Neural cell (in vitro differentiated cells): ENCODE data around the gene ADI1. TPM values are rescaled to one million over a fixed set of nuclear protein-coding genes. Genes with fewer than 3 reads are reported as not detected.

Experiments used
- H2AFZ ChIP-seq: fragments of 200-600, 300-800 bp; sonication (generic), shearing (Covaris generic); 2 replicates; pipeline ENCODE4 v1.6.0; 2014; ENCODE audit warnings: low read depth, mild to moderate bottlenecking, antibody characterized with exemption, low read length, moderate library complexity
- H3F3A ChIP-seq: fragments of 200-600 bp; shearing (Covaris generic); 2 replicates; pipeline ENCODE4 v1.6.1; 2016; ENCODE audit warnings: mild to moderate bottlenecking, moderate library complexity, mixed read lengths, antibody characterized with exemption, low read length; ENCODE audit not compliant: insufficient read depth, poor library complexity, severe bottlenecking
- H3K27ac ChIP-seq: fragments of 200-600, 300-800 bp; sonication (generic), shearing (Covaris generic); 2 replicates; pipeline ENCODE4 v1.5.1; 2014; ENCODE audit warnings: mild to moderate bottlenecking, low read length, moderate library complexity
- H3K27me3 ChIP-seq: fragments of 300-800, 200-600 bp; sonication (generic), shearing (Covaris generic); 2 replicates; pipeline ENCODE4 v1.6.0; 2014; ENCODE audit warnings: mild to moderate bottlenecking, low read depth, low read length, moderate library complexity; ENCODE audit not compliant: insufficient read depth
- H3K36me3 ChIP-seq: fragments of 300-800, 200-600 bp; sonication (generic), shearing (Covaris generic); 2 replicates; pipeline ENCODE4 v1.5.1; 2014; ENCODE audit warnings: mild to moderate bottlenecking, antibody characterized with exemption, low read length, moderate library complexity; ENCODE audit not compliant: insufficient read depth
- H3K4me2 ChIP-seq: fragments of 300-800, 200-600 bp; sonication (generic), shearing (Covaris generic); 2 replicates; pipeline ENCODE4 v1.6.0; 2014; ENCODE audit warnings: mild to moderate bottlenecking, low read length
- H3K4me3 ChIP-seq: fragments of 300-800, 200-600 bp; sonication (generic), shearing (Covaris generic); 2 replicates; pipeline ENCODE4 v1.5.1; 2014; ENCODE audit warnings: mild to moderate bottlenecking, low read length, moderate library complexity
- H3K79me2 ChIP-seq: fragments of 200-600 bp; shearing (Covaris generic); replicated peaks from 2 replicates; pipeline ENCODE4 v1.6.0; 2014; ENCODE audit warnings: mild to moderate bottlenecking, low read length, moderate library complexity; ENCODE audit not compliant: insufficient read depth
- H3K9ac ChIP-seq: fragments of 300-800, 200-600 bp; sonication (generic), shearing (Covaris generic); 2 replicates; pipeline ENCODE4 v1.6.1; 2016; ENCODE audit warnings: mild to moderate bottlenecking, low read length, mixed read lengths
- H3K9me2 ChIP-seq: fragments of 200-600 bp; shearing (Covaris generic); 2 replicates; pipeline ENCODE4 v1.6.1; 2016; ENCODE audit warnings: mild to moderate bottlenecking, low read length, mixed read lengths; ENCODE audit not compliant: insufficient read depth
- H3K9me3 ChIP-seq: fragments of 200-600, 300-800 bp; sonication (generic), shearing (Covaris generic); 2 replicates; pipeline ENCODE4 v1.6.1; 2016; ENCODE audit warnings: mild to moderate bottlenecking, mixed run types, low read length, moderate library complexity, mixed read lengths
- H4K20me1 ChIP-seq: fragments of 200-600 bp; shearing (Covaris generic); 2 replicates; pipeline ENCODE4 v1.6.1; 2016; ENCODE audit warnings: mild to moderate bottlenecking, mixed run types; ENCODE audit not compliant: insufficient read depth
- CTCF ChIP-seq: fragments of 450-650 bp; IDR thresholded peaks from 2 replicates; pipeline ENCODE4 v1.5.1; 2014; ENCODE audit warnings: antibody characterized with exemption, mild to moderate bottlenecking, moderate library complexity; ENCODE audit not compliant: poor library complexity, severe bottlenecking
- EP300 ChIP-seq: fragments of 450-650 bp; conservative IDR thresholded peaks from 2 replicates; pipeline ENCODE4 v1.6.1; 2014; ENCODE audit warnings: antibody characterized with exemption, mild to moderate bottlenecking, moderate library complexity; ENCODE audit not compliant: poor library complexity, severe bottlenecking
- EZH2 ChIP-seq: fragments of 200-600, 300-800 bp; shearing (Covaris generic), sonication (generic); IDR thresholded peaks from 2 replicates; pipeline ENCODE4 v1.6.1; 2014; ENCODE audit warnings: antibody characterized with exemption, low read length, borderline replicate concordance, mild to moderate bottlenecking; ENCODE audit not compliant: insufficient read depth, poor library complexity, severe bottlenecking
- MXI1 ChIP-seq: fragments of 450-650 bp; conservative IDR thresholded peaks from 2 replicates; pipeline ENCODE4 v1.6.1; 2014; ENCODE audit warnings: antibody characterized with exemption, mild to moderate bottlenecking; ENCODE audit not compliant: poor library complexity, severe bottlenecking
- POLR2AphosphoS5 ChIP-seq: IDR thresholded peaks from 2 replicates; pipeline ENCODE4 v1.6.1; 2012
- RAD21 ChIP-seq: fragments of 450-650 bp; conservative IDR thresholded peaks from 2 replicates; pipeline ENCODE4 v1.6.1; 2014; ENCODE audit warnings: antibody characterized with exemption, mild to moderate bottlenecking, moderate library complexity
- SMC3 ChIP-seq: fragments of 450-650 bp; conservative IDR thresholded peaks from 2 replicates; pipeline ENCODE4 v1.6.1; 2014; ENCODE audit warnings: antibody characterized with exemption, mild to moderate bottlenecking, moderate library complexity; ENCODE audit not compliant: poor library complexity
- TAF1 ChIP-seq: IDR thresholded peaks from 2 replicates; pipeline ENCODE4 v1.6.1; 2012; ENCODE audit warnings: low read depth
- polyA plus RNA-seq: library from polyadenylated mRNA; depleted of rRNA; stranded (reverse); fragments of >200 nt; gene quantifications from 2 replicates; pipeline ENCODE4 v1.2.3, GENCODE V29; 2014
- TF ChIP-seq, protein P1 (sequence below): IDR thresholded peaks from 2 replicates; pipeline ENCODE4 v1.6.1; 2012; ENCODE audit warnings: borderline replicate concordance

The ADI1 gene
- polyA plus RNA-seq, 1 donor from 2014 or later: 23.9 TPM

DNA sequence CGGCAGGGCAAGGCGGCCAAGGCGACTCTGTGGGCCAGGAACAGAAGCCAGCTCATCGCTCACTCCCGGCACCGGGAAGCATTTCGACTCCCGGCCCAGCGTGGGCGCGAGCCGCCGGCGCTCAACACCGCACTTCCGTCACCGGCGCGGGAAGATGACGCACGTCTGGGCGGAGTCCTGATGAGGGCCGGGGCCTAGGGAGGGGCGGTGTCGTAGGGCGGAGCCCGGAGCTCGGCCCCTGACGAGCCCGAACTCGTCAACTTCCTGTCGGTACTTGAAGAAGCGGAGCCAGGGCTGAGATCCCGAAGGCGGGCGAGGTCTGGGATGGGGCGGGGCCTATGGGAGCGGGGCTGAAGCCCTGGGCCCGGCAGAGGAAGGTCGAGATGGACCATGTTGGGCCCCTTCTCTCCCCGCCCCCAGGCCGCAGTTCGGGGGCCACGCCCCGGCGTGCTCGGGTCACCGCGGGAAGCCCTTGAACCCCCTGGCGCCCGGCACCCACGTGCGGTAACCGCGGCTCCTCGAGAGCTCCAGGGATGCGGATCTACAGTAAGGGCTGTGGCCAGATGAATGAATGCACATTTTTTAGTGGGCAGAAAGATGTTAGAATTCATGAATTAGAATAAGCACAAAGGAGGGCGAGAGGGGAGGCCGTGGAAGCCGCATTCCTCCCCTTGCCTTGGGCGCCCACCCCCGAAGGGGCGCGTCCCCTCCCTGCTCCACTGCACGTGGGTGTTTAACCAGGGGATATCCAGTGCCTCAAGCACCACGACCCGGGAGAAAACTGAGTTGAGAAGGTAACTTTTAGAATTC lies 39.1 kb upstream of the ADI1 start, which contains the start of gene RNASEH1:
Gene RNASEH1 (minus strand): TSS at position 129 of the 810 bp plus-strand sequence. CDS start 73 bp downstream, at position 56.
- Histone ChIP-seq H3K36me3 (no peaks in the 10 kb centered on the region), H3K9ac (peak within 1 kb of the TSS; percentile 87), H3K9me2 (no peaks in the 10 kb centered on the region), H3K4me2 (peak within 1 kb of the TSS; percentile 96), H3K4me3 (peak within 1 kb of the TSS; percentile 98), H4K20me1 (no peaks in the 10 kb centered on the region), H3K9me3 (no peaks in the 10 kb centered on the region), H3K27ac (peak within 1 kb of the TSS; percentile 77), H3K79me2 (peaks cover 22% of the 10 kb centered on the region), H2AFZ (peak within 1 kb of the TSS; percentile 94), H3K27me3 (no peaks in the 10 kb centered on the region), H3F3A (no peaks in the 10 kb centered on the region)
- peak; percentile 37 for TF ChIP-seq RAD21
- TF ChIP-seq, protein P1, sequence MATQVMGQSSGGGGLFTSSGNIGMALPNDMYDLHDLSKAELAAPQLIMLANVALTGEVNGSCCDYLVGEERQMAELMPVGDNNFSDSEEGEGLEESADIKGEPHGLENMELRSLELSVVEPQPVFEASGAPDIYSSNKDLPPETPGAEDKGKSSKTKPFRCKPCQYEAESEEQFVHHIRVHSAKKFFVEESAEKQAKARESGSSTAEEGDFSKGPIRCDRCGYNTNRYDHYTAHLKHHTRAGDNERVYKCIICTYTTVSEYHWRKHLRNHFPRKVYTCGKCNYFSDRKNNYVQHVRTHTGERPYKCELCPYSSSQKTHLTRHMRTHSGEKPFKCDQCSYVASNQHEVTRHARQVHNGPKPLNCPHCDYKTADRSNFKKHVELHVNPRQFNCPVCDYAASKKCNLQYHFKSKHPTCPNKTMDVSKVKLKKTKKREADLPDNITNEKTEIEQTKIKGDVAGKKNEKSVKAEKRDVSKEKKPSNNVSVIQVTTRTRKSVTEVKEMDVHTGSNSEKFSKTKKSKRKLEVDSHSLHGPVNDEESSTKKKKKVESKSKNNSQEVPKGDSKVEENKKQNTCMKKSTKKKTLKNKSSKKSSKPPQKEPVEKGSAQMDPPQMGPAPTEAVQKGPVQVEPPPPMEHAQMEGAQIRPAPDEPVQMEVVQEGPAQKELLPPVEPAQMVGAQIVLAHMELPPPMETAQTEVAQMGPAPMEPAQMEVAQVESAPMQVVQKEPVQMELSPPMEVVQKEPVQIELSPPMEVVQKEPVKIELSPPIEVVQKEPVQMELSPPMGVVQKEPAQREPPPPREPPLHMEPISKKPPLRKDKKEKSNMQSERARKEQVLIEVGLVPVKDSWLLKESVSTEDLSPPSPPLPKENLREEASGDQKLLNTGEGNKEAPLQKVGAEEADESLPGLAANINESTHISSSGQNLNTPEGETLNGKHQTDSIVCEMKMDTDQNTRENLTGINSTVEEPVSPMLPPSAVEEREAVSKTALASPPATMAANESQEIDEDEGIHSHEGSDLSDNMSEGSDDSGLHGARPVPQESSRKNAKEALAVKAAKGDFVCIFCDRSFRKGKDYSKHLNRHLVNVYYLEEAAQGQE: peak; percentile 73
- peak; percentile 98 for TF ChIP-seq MXI1
- TF ChIP-seq SMC3: peak; percentile 41
- peak; percentile 86 for TF ChIP-seq TAF1
- TF ChIP-seq POLR2AphosphoS5: peak; percentile 94
- TF ChIP-seq EP300: peak; percentile 69
- TF ChIP-seq EZH2: no peak
- peak; percentile 15 for TF ChIP-seq CTCF

DNA sequence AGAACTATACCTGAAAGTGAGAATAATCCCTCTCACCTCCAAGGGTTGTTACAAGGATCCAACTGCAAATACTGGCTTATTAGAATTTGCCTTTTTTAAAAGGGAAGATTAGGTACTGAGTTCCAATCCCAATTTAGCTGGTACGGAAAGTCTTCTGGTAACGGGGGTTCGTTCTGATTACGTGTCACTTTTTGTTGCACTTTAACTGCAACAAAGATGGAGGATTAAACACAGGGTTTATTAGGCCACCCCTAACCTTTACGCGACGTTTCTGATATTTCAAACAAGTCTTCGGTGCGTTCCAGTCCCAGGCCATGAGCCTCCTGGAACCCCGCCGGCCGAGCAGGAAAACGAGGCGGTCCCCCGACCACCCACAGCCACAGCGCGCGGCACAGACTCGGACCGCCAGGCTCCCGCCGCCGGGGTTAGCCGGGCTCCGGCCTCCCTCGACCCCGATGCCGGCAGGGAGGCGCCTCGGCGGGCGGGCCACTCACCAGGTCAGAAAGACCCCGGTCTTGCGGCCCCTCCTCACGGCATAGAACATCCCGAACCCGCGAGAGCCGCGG lies 38.4 kb upstream of the ADI1 start:
- peak overlapping the region; percentile 87 for H3K9ac ChIP-seq
- H3K4me3 ChIP-seq: peak overlapping the region; percentile 98
- H3K27me3 ChIP-seq: no peaks in the 10 kb centered on the region
- H3K9me2 ChIP-seq: no peaks in the 10 kb centered on the region
- TF ChIP-seq EZH2: no peak
- no peak for TF ChIP-seq SMC3
- TF ChIP-seq, protein P1: no peak
- TF ChIP-seq RAD21: no peak
- TF ChIP-seq CTCF: no peak
- TF ChIP-seq EP300: no peak
- no peak for TF ChIP-seq POLR2AphosphoS5
- TF ChIP-seq TAF1: no peak
- TF ChIP-seq MXI1: no peak
- H3K9me3 ChIP-seq: no peaks in the 10 kb centered on the region
- H2AFZ ChIP-seq: peak overlapping the region; percentile 49
- peak overlapping the region; percentile 96 for H3K4me2 ChIP-seq
- peak overlapping the region; percentile 77 for H3K27ac ChIP-seq
- no peaks in the 10 kb centered on the region for H3F3A ChIP-seq
- H4K20me1 ChIP-seq: no peaks in the 10 kb centered on the region
- no peaks in the 10 kb centered on the region for H3K36me3 ChIP-seq
- peaks cover 22% of the 10 kb centered on the region for H3K79me2 ChIP-seq
